Keratinocyte (primary cell): ENCODE data around the gene MUL1. TPM values are rescaled to one million over a fixed set of nuclear protein-coding genes. Genes with fewer than 3 reads are reported as not detected.
"Not testable (repeated sequence)": the region's sequence is repeated elsewhere in the genome, so short reads cannot be mapped to it uniquely, and the experiment has no call there.

Experiments used
- DNase-seq: peaks from one replicate; pipeline ENCODE4 v3.0.0-alpha.2; 2011; ENCODE audit warnings: low read depth, missing footprints, low spot score
- FAIRE-seq: peaks from 2 replicates; lab custom pipeline; 2011; peaks lifted over from hg19 to GRCh38; lab: Jason Lieb, UNC
- H2AFZ ChIP-seq: 2 replicates; pipeline ENCODE4 v1.6.0; 2012; ENCODE audit warnings: low read length, control low read depth, inconsistent platforms; ENCODE audit not compliant: control insufficient read depth
- H3K27ac ChIP-seq: 2 replicates; pipeline ENCODE4 v1.5.1; 2011; ENCODE audit warnings: low read length; ENCODE audit not compliant: control insufficient read depth, insufficient read depth
- H3K27me3 ChIP-seq: 3 replicates; pipeline ENCODE4 v1.6.0; 2011; ENCODE audit warnings: low read length; ENCODE audit not compliant: control insufficient read depth, insufficient read depth; ENCODE audit errors: extremely low read depth
- H3K36me3 ChIP-seq, 2 experiments: 2 replicates in 1 of 2; 3 replicates in 1 of 2; pipeline ENCODE4 v1.5.1; 2011; ENCODE audit warnings: low read length in 2 of 2, mild to moderate bottlenecking in 1 of 2; ENCODE audit not compliant: control insufficient read depth in 2 of 2, insufficient read depth in 2 of 2; ENCODE audit errors: extremely low read depth in 1 of 2
- H3K4me1 ChIP-seq: 3 replicates; pipeline ENCODE4 v1.5.1; 2011; ENCODE audit warnings: low read length; ENCODE audit not compliant: control insufficient read depth, insufficient read depth; ENCODE audit errors: extremely low read depth
- H3K4me2 ChIP-seq: 3 replicates; pipeline ENCODE4 v1.6.0; 2011; ENCODE audit warnings: low read depth, low read length; ENCODE audit not compliant: control insufficient read depth, insufficient read depth; ENCODE audit errors: extremely low read depth
- H3K4me3 ChIP-seq, 3 experiments: fragments of 200-600 bp in 1 of 3; sonication (generic) in 1 of 3; 2 replicates in 2 of 3; 3 replicates in 1 of 3; pipeline ENCODE4 v1.5.1; 2011 to 2016; ENCODE audit warnings: low read length in 3 of 3, mild to moderate bottlenecking in 3 of 3, control low read depth in 2 of 3, inconsistent platforms in 1 of 3, low read depth in 1 of 3, mixed read lengths in 1 of 3, mixed run types in 1 of 3, moderate library complexity in 1 of 3; ENCODE audit not compliant: control insufficient read depth in 2 of 3, insufficient read depth in 2 of 3; ENCODE audit errors: extremely low read depth in 1 of 3
- H3K79me2 ChIP-seq: 2 replicates; pipeline ENCODE4 v1.6.0; 2012; ENCODE audit warnings: low read length; ENCODE audit not compliant: control insufficient read depth, insufficient read depth
- H3K9ac ChIP-seq: 3 replicates; pipeline ENCODE4 v1.6.0; 2011; ENCODE audit warnings: low read length; ENCODE audit not compliant: control insufficient read depth, insufficient read depth; ENCODE audit errors: extremely low read depth
- H3K9me1 ChIP-seq: 3 replicates; pipeline ENCODE4 v1.6.0; 2011; ENCODE audit warnings: low read length; ENCODE audit not compliant: control insufficient read depth, insufficient read depth; ENCODE audit errors: extremely low read depth
- H3K9me3 ChIP-seq: 2 replicates; pipeline ENCODE4 v1.5.1; 2012; ENCODE audit warnings: low read depth, low read length; ENCODE audit not compliant: control insufficient read depth
- H4K20me1 ChIP-seq: 3 replicates; pipeline ENCODE4 v1.6.0; 2011; ENCODE audit warnings: low read length; ENCODE audit not compliant: control insufficient read depth, insufficient read depth; ENCODE audit errors: extremely low read depth
- CTCF ChIP-seq, 3 experiments: IDR thresholded peaks in 1 of 3; conservative IDR thresholded peaks in 1 of 3; optimal IDR thresholded peaks in 1 of 3; 2 replicates in 2 of 3; 3 replicates in 1 of 3; pipeline versions ENCODE3 to v1.5.1; 2011; ENCODE audit warnings: low read length in 3 of 3, mild to moderate bottlenecking in 3 of 3, moderate library complexity in 2 of 3, control low read depth in 1 of 3, inconsistent platforms in 1 of 3; ENCODE audit not compliant: insufficient read depth in 2 of 3; ENCODE audit errors: extremely low read depth in 1 of 3
- EZH2 ChIP-seq: IDR thresholded peaks from one replicate; pipeline ENCODE4 v1.6.1; 2012; ENCODE audit warnings: inconsistent platforms, mild to moderate bottlenecking, low read length, moderate library complexity
- dilution Hi-C: fragments of 300-500 bp; cut with MboI; formaldehyde crosslinking; loops from one replicate; pipeline ENCODE4 v1.7.0; 2020; ENCODE audit warnings: low sequenced_read_pairs; ENCODE audit not compliant: extremely low pct_ligation_motif_present
- polyA plus RNA-seq, 5 experiments: library from polyadenylated mRNA; depleted of rRNA in 3 of 5; stranded (reverse) in 3 of 5; stranded (forward) in 1 of 5; unstranded in 1 of 5; fragments of >200 nt; gene quantifications; 1 replicate in 1 of 5; 2 replicates in 3 of 5; 3 replicates in 1 of 5; pipeline versions ENCODE4 v1.2.1 to v1.2.3, GENCODE V29; 2011 to 2012; ENCODE audit warnings: missing spikeins in 2 of 5, low read depth in 1 of 5, low replicate concordance in 1 of 5

The MUL1 gene
- polyA plus RNA-seq, 1 donor (not counting 4 experiments of a cell fraction or from before 2014, with no cell fraction given) = 28.2 TPM

- dilution Hi-C loops = no loop called here
- no peak overlapping the region for H3K27ac ChIP-seq
- H3K4me2 ChIP-seq = peak overlapping the region; percentile 34
- H3K9ac ChIP-seq = no peak overlapping the region
- TF ChIP-seq CTCF (optimal IDR thresholded peaks at IDR 0.05 in 1 of 3, IDR thresholded peaks at IDR 0.05 in 1 of 3, conservative IDR thresholded peaks at IDR 0.05 in 1 of 3; ENCODE audit: extremely low read depth in 1 of 3, insufficient read depth in 2 of 3, low read length in 3 of 3) (peak; percentile 82 to 98 (median 88)), EZH2 (no peak)
- H4K20me1 ChIP-seq = no peaks in the 10 kb centered on the region
- H3K4me3 ChIP-seq = no peak overlapping the region
- no peaks in the 10 kb centered on the region for H3K36me3 ChIP-seq
- FAIRE-seq (peak; percentile 83), DNase-seq (peak; percentile 48)
- H3K9me3 ChIP-seq = no peaks in the 10 kb centered on the region
- no peaks in the 10 kb centered on the region for H3K4me1 ChIP-seq
- no peaks in the 10 kb centered on the region for H3K27me3 ChIP-seq
- peak overlapping the region; percentile 73 for H2AFZ ChIP-seq
- no peaks in the 10 kb centered on the region for H3K9me1 ChIP-seq
- no peaks in the 10 kb centered on the region for H3K79me2 ChIP-seq
Observed at GRCh38 chr1:20521960-20522861, 14.3 kb upstream of the MUL1 start.

GRCh38 chr1:20519609-20520262, 11.8 kb upstream of the MUL1 start:
- DNase-seq, H3K27ac ChIP-seq, H3K4me2 ChIP-seq, H4K20me1 ChIP-seq, FAIRE-seq, H3K9me1 ChIP-seq, H3K9ac ChIP-seq, H3K4me1 ChIP-seq, dilution Hi-C loops, H3K4me3 ChIP-seq, H3K79me2 ChIP-seq, H3K9me3 ChIP-seq, H3K27me3 ChIP-seq, H3K36me3 ChIP-seq: not testable (repeated sequence)
- H2AFZ ChIP-seq = peak overlapping the region; percentile 1
